GM12872 (cell line): Measurements from ENCODE around the gene RABGGTA.

Source experiments
- TF ChIP-seq, protein P1 (sequence below): IDR thresholded peaks from 3 replicates; pipeline ENCODE4 v1.5.1; 2011; ENCODE audit warnings: low read depth, mild to moderate bottlenecking, low read length, moderate library complexity; ENCODE audit not compliant: insufficient read depth

The RABGGTA gene

DNA sequence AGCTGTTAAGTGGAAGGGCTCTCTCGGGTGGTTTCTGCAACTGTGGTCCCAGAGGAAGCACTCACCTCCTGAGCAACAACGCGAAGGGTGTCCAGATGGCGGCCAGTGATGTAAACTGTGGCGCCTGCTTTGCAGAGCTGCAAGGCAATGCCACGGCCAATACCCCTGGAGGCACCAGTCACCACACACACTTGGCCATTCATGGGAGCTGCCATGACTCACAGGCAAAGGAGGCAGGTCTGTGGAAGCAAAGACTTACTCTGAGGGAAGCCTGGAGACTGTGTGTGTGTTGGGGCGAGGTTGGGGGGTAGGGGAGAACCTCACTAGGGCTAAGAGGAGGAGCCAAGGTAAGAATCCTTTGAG lies 27.5 kb upstream of the RABGGTA start:
- TF ChIP-seq, protein P1, sequence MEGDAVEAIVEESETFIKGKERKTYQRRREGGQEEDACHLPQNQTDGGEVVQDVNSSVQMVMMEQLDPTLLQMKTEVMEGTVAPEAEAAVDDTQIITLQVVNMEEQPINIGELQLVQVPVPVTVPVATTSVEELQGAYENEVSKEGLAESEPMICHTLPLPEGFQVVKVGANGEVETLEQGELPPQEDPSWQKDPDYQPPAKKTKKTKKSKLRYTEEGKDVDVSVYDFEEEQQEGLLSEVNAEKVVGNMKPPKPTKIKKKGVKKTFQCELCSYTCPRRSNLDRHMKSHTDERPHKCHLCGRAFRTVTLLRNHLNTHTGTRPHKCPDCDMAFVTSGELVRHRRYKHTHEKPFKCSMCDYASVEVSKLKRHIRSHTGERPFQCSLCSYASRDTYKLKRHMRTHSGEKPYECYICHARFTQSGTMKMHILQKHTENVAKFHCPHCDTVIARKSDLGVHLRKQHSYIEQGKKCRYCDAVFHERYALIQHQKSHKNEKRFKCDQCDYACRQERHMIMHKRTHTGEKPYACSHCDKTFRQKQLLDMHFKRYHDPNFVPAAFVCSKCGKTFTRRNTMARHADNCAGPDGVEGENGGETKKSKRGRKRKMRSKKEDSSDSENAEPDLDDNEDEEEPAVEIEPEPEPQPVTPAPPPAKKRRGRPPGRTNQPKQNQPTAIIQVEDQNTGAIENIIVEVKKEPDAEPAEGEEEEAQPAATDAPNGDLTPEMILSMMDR = no peak

DNA sequence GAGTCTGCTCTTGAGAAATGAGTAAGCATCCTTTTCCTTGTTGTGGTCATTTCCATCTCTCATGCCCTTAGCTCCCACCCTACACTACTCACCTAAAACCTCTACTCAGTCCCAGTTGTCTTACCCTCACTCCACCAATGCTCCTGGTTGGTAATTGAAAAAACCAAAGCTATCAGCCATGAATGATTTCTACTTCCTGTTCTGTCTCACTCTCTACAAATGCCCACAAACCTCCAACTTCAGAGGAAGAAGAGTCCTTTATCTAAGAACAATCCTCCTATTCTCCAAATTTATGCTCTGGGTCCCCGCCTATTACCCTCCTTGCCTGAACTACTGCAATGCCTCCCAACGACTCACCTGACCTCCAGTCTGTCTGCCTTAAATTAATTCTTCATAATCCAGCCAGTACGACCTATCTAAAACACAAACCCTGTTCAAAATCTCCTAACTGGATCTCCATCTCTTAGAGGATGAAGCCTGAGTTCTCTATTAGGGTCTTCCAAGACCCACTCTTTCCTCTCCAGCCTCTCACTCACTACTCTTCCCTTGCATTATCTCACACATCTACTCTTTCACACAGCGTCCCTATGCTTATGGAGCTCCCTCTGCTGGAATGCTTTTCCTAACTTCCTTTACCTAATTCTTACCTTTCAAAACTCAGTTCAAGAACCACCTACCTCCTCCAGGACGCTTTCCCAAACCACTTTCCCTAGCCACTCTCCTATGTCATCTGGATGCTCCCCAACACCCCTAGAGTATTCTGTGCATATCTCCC lies 26.0 kb upstream of the RABGGTA start:
- TF ChIP-seq, protein P1 = peak; percentile 34; the same call in 2 of the 3 replicates

DNA sequence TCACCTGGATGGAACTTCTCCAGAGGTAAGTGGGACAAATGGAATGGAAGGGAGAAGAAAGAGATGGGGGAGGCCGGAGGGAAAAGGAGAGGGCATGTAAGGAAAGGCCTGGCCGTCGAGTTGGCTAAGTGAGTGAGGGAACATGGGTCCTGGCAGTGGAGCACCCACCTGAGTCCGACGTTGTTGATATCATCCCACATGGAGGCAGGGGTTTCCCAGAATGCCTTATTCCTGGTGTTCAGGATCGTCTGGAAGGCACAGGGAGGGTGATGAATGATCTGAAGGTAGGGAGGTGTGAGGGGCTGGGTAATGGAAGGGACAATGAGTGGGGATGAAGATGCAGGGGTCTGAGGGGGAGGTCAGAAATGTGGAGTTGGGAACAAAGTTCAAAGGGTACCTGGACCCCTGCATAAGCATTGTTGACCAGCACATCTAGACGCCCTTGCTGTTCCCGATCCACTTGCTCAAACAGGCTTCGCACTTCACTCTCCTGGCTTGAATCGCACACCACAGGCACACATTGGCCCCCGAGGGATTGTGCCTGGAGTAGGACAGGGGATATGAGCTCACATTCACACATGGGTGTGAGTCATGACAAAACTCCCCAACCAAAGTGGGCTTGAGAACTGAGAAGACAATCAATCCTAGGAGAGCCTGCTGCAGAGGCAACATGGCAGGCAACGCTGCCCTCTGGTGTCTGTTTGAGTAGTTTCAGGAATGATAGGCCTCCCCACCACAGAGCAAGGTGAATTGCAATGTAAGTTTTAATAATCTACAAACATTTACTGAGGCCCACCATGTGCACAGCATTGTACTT lies 25.2 kb upstream of the RABGGTA start:
- TF ChIP-seq, protein P1 = peak; percentile 81

DNA sequence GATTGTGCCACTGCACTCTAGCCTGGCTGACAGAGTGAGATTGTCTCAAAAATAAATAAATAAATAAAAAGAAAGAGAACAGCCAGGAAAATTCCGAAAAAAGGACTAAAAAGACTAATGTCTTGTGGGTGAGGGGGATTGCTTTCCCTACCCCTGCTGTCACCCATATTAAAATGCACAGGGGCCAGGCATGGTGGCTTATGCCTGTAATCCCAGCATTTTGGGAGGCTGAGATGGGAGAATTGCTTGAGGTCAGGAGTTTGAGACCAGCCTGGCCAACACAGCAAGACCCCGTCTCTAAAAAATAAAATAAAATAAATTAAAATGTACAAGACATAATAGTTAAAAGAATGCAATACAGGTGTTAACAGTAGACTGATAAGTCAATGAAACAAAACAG lies 22.1 kb upstream of the RABGGTA start:
- TF ChIP-seq, protein P1 = no peak

DNA sequence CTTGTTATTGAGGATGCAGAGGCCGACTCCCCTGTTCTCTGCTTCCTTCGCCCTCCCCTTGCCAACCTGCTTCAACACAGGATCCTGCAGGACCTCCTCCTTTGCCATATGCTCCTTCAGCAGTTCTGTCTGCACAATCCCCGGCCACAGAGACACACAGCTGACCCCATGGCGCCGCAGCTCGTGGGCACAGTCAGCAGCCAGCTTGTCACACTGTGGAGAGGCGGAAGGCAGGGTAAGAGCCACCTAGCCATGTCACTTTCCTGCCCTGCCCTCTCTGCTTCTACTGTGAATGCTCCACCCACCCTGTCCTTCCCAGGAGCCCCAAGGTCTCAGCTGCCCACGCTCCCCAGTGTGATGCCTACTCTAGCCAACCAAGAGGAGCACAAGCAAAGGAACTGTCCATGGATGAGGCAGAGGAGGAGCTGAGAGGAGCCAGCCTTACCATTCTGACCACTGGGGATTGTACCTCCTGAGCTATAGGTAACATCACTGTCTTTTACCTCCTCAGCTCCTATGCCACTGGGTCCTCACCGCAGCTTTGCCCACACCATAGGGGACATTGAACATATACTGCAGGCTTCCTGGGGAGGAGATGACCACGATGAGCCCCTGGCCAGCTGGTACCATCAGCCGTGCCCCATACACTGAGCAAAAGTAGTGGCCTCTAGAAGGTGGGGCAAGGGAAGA lies 20.9 kb upstream of the RABGGTA start:
- TF ChIP-seq, protein P1 = no peak

DNA sequence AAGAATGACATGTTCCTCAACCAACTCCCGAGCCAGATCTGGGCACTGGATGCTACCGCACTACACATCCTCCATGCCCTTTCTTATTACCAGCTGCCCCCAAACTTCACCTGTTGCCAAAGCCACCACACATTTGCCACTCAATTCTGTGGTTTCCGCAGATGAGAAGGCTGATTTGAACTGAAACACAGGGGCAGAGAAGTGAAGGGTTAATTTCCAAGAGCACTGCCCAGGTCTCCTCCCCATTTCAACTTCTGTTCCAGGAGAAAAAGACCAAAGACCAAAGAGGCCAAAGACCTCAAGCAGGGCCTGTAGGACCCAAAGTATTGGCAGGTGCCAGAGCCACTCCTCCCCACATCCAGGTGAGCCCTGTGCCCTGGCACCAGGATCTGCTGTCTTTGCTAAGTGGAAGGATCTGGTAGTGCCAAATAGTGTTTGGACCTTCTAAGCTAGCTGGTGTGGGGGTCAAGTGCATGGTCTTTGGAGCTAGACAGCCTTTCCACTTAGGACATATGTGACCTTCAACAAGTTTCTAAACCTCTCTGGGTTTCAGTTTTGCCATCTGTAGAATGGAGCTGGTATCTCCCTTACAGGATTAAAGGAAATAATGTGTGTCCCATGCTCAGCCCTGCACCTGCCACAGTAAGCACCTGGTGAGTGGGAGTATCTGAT lies 20.2 kb upstream of the RABGGTA start:
- TF ChIP-seq, protein P1 = no peak

DNA sequence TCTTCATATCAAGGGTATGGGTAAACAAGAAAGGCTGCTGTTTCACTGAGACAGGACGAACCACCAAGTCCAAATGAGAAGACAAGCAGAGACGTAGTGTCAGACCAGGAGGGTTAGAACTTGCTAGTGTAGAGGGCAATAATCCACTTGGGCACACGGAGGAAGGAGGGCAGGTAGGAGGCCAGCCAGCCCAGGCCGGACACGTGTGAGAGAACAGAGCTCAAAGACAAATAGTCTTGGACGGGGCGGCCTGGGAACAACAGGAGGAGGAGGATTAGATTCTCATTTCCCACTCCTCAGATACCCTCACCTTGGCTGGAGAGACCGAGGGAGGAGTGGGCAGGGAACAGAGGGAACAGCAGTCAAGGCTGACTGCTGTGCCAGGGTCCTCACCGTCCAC lies 19.3 kb upstream of the RABGGTA start:
- TF ChIP-seq, protein P1 = no peak
